GM12878 (cell line): ENCODE data around the gene CYTH3. TPM values are rescaled to one million over a fixed set of nuclear protein-coding genes. Genes with fewer than 3 reads are reported as not detected.
A peak's percentile ranks its signal among the peaks of the same experiment; 100 is the strongest.

Experiments used
- ATAC-seq: fragments of 200-7000 bp; cut with Tn5 transposase; 3 replicates; pipeline ENCODE4 v1.9.1; 2020; ENCODE audit warnings: mild to moderate bottlenecking, moderate library complexity
- BruUV-seq: library from RNA; stranded (reverse); fragments of 400-500 nt; replicated peaks from 2 replicates; lab custom pipeline; 2021; lab: Mats Ljungman, UMichigan
- CTCF ChIA-PET: fragments of 300-600 bp; sonication (Branson Sonifier 250); formaldehyde crosslinking; extraction: SDS; loops from one replicate; lab custom pipeline; 2021; ENCODE audit warnings: inconsistent platforms; lab: Yijun Ruan, JAX
- POLR2A ChIA-PET: fragments of 350-600 bp; formaldehyde crosslinking; extraction: SDS; loops from one replicate; lab custom pipeline; 2021; ENCODE audit warnings: inconsistent platforms; lab: Charles Lee
- RAD21 ChIA-PET: fragments of 300-600 bp; sonication (Branson Sonifier 250); formaldehyde crosslinking; loops from one replicate; lab custom pipeline; 2023; ENCODE audit warnings: antibody characterized with exemption; ENCODE audit not compliant: unreplicated experiment; lab: Charles Lee
- SMC1A ChIA-PET: fragments of 300-600 bp; sonication (Branson Sonifier 250); formaldehyde crosslinking; loops from one replicate; lab custom pipeline; 2023; ENCODE audit not compliant: unreplicated experiment, uncharacterized antibody; lab: Charles Lee
- DNase-seq: peaks from one replicate; pipeline ENCODE4 v3.0.0-alpha.2; 2011; ENCODE audit warnings: low read depth, low spot score
- FAIRE-seq: peaks from 3 replicates; lab custom pipeline; 2011; peaks lifted over from hg19 to GRCh38; lab: Jason Lieb, UNC
- H2AFZ ChIP-seq: 2 replicates; pipeline ENCODE4 v1.6.0; 2011; ENCODE audit warnings: low read depth, low read length, control low read depth; ENCODE audit not compliant: control insufficient read depth
- H3K27ac ChIP-seq: 2 replicates; pipeline ENCODE4 v1.5.1; 2011; ENCODE audit warnings: control low read depth; ENCODE audit not compliant: control insufficient read depth, insufficient read depth
- H3K27me3 ChIP-seq, 2 experiments: replicated peaks in 1 of 2; 2 replicates each; pipeline versions ENCODE4 v1.6.0 to v1.6.1; 2011; ENCODE audit warnings: low read length in 1 of 2; ENCODE audit not compliant: control insufficient read depth in 2 of 2, insufficient read depth in 2 of 2
- H3K36me3 ChIP-seq, 2 experiments: 2 replicates each; pipeline ENCODE4 v1.5.1; 2011; ENCODE audit warnings: low read length in 1 of 2; ENCODE audit not compliant: control insufficient read depth in 2 of 2, insufficient read depth in 2 of 2
- H3K4me1 ChIP-seq: 2 replicates; pipeline ENCODE4 v1.6.1; 2011; ENCODE audit warnings: mild to moderate bottlenecking, low read length, moderate library complexity, mixed read lengths; ENCODE audit not compliant: control insufficient read depth, insufficient read depth
- H3K4me2 ChIP-seq: 2 replicates; pipeline ENCODE4 v1.6.0; 2011; ENCODE audit warnings: control low read depth; ENCODE audit not compliant: control insufficient read depth, insufficient read depth
- H3K4me3 ChIP-seq: fragments of 200-600 bp; sonication (generic); 2 replicates; pipeline ENCODE4 v1.5.1; 2016
- H3K79me2 ChIP-seq: 2 replicates; pipeline ENCODE4 v1.6.0; 2011; ENCODE audit warnings: low read length; ENCODE audit not compliant: control insufficient read depth, insufficient read depth
- H3K9ac ChIP-seq: 2 replicates; pipeline ENCODE4 v1.8.0; 2011; ENCODE audit warnings: low read length, control low read depth, mixed read lengths; ENCODE audit not compliant: control insufficient read depth, insufficient read depth
- H3K9me3 ChIP-seq: replicated peaks from 3 replicates; pipeline ENCODE4 v1.5.1; 2011; ENCODE audit warnings: mild to moderate bottlenecking, low read length; ENCODE audit not compliant: control insufficient read depth, insufficient read depth
- H4K20me1 ChIP-seq: 2 replicates; pipeline ENCODE4 v1.6.0; 2011; ENCODE audit not compliant: control insufficient read depth, insufficient read depth
- BCL11A ChIP-seq: IDR thresholded peaks from 2 replicates; pipeline ENCODE4 v1.6.1; 2011; ENCODE audit warnings: low read depth, low read length
- BMI1 ChIP-seq: fragments of 450-650 bp; IDR thresholded peaks from 2 replicates; pipeline ENCODE4 v1.6.1; 2016; ENCODE audit warnings: mild to moderate bottlenecking, moderate library complexity, borderline replicate concordance
- BRCA1 ChIP-seq: IDR thresholded peaks from 2 replicates; pipeline ENCODE4 v1.6.1; 2011; ENCODE audit warnings: low read depth, low read length, improper control_type of control experiment
- DPF2 ChIP-seq: fragments of 450-650 bp; IDR thresholded peaks from 2 replicates; pipeline ENCODE4 v1.6.1; 2017; ENCODE audit warnings: mild to moderate bottlenecking
- EED ChIP-seq: sonication (generic); IDR thresholded peaks from 2 replicates; pipeline ENCODE4 v1.6.1; 2016; ENCODE audit warnings: antibody characterized with exemption, low read depth
- EGR1 ChIP-seq, 2 experiments: IDR thresholded peaks; 1 replicate in 1 of 2; 2 replicates in 1 of 2; pipeline ENCODE4 v1.6.1; 2011 to 2012; ENCODE audit warnings: low read depth in 2 of 2, low read length in 2 of 2, borderline replicate concordance in 1 of 2, mild to moderate bottlenecking in 1 of 2, moderate library complexity in 1 of 2
- POLR2AphosphoS2 ChIP-seq: IDR thresholded peaks from 2 replicates; pipeline ENCODE4 v1.6.1; 2011; ENCODE audit warnings: low read depth, mild to moderate bottlenecking, low read length, improper control_type of control experiment, moderate library complexity
- POU2F2 ChIP-seq: IDR thresholded peaks from 3 replicates; pipeline ENCODE4 v1.6.1; 2011; ENCODE audit warnings: low read depth, mild to moderate bottlenecking, low read length, borderline replicate concordance
- PRDM15 ChIP-seq: fragments of 450-650 bp; formaldehyde crosslinking; IDR thresholded peaks from 2 replicates; pipeline ENCODE4 v1.4.0; 2020; ENCODE audit warnings: mild to moderate bottlenecking, moderate library complexity
- RUNX3 ChIP-seq: IDR thresholded peaks from 2 replicates; pipeline ENCODE4 v1.6.1; 2012; ENCODE audit warnings: low read length, inconsistent platforms
- SKIL ChIP-seq: fragments of 450-650 bp; IDR thresholded peaks from 2 replicates; pipeline ENCODE4 v1.6.1; 2017; ENCODE audit warnings: mild to moderate bottlenecking, low read depth, inconsistent platforms; ENCODE audit not compliant: poor library complexity, severe bottlenecking
- SMARCA5 ChIP-seq: fragments of 450-650 bp; IDR thresholded peaks from 2 replicates; pipeline ENCODE4 v1.6.1; 2017; ENCODE audit warnings: mild to moderate bottlenecking
- STAT3 ChIP-seq: IDR thresholded peaks from 2 replicates; pipeline ENCODE4 v1.6.1; 2011; ENCODE audit warnings: low read depth, low read length, improper control_type of control experiment
- TARDBP ChIP-seq: IDR thresholded peaks from 2 replicates; pipeline ENCODE4 v1.6.1; 2016; ENCODE audit warnings: borderline replicate concordance
- WRNIP1 ChIP-seq: IDR thresholded peaks from 2 replicates; pipeline ENCODE4 v1.6.1; 2011; ENCODE audit warnings: low read depth, low read length, improper control_type of control experiment, borderline replicate concordance
- ZNF24 ChIP-seq: fragments of 450-650 bp; IDR thresholded peaks from 2 replicates; pipeline ENCODE4 v1.6.1; 2017; ENCODE audit warnings: antibody characterized with exemption, mild to moderate bottlenecking
- WGBS: methylation state at CpG from one replicate; pipeline ENCODE4 v1.1.6; 2016; ENCODE audit warnings: low lambda C conversion rate; ENCODE audit not compliant: insufficient replicate concordance, insufficient coverage; ENCODE audit errors: missing lambda C conversion rate; 5-methylcytosine and 5-hydroxymethylcytosine counted together
- in situ Hi-C: fragments of 300-500 bp; cut with MboI; formaldehyde crosslinking; loops from 9 replicates; pipeline ENCODE4 v1.14.3; 2018; ENCODE audit warnings: mixed read lengths
- intact Hi-C: fragments of 100-400 bp; cut with micrococcal nuclease; formaldehyde crosslinking; loops from one replicate; pipeline ENCODE4 v1.14.2; 2022; ENCODE audit not compliant: unreplicated experiment
- polyA plus RNA-seq, 11 experiments: library from polyadenylated mRNA; depleted of rRNA in 4 of 11; unstranded in 6 of 11; stranded (reverse) in 5 of 11; fragments of >200 nt; fragmentation: Nextera tagmentation in 4 of 11; fragmentation: Illumina TruSeq in 1 of 11; extraction: Ambion mirVana in 4 of 11; extraction: Trizol in 1 of 11; gene quantifications; 1 replicate in 1 of 11; 2 replicates in 10 of 11; pipeline versions ENCODE4 v1.2.1 to v1.2.3, GENCODE V29; 2011 to 2016; ENCODE audit warnings: inconsistent platforms in 2 of 11, missing spikeins in 2 of 11, low read depth in 1 of 11
- total RNA-seq, 4 experiments: library from RNA; depleted of rRNA in 3 of 4; stranded (reverse); fragments of >200 nt in 3 of 4; fragmentation: Illumina TruSeq in 1 of 4; extraction: Trizol in 1 of 4; gene quantifications; 2 replicates each; pipeline versions ENCODE4 v1.2.1 to v1.2.3, GENCODE V29; 2013 to 2021

Gene CYTH3
- total and polyA plus RNA-seq, 10 of the 15 experiments (the other 5 are each of a cell fraction or from before 2014, with no cell fraction given): 0.45 to 28.2 (median 15.7) TPM

GRCh38 chr7:6320791-6321190, 48.4 kb upstream of the CYTH3 start (continued):
- TF ChIP-seq PRDM15 (CRISPR knock-in tag) (no peak), TARDBP (no peak), SKIL (no peak), DPF2 (no peak)

GRCh38 chr7:6317797-6318438, 45.5 kb upstream of the CYTH3 start:
- no peaks in the 10 kb centered on the region for H3K27me3 ChIP-seq
- TF ChIP-seq STAT3: no peak
- peak in 1 of 2 experiments; percentile 44; a peak in 1 of 3 replicates for TF ChIP-seq EGR1 (IDR thresholded peaks at IDR 0.05; ENCODE audit: borderline replicate concordance in 1 of 2, low read depth in 2 of 2, low read length in 2 of 2)
- 0 out of 2 replicates have a peak, but pooled peaks have one; percentile 12 for TF ChIP-seq RUNX3
- TF ChIP-seq BCL11A: no peak
- TF ChIP-seq EED: peak; percentile 23; the same call in 1 of the 2 replicates
- no peak for TF ChIP-seq POU2F2
- no peak for TF ChIP-seq ZNF24
- no peak for TF ChIP-seq BRCA1
- no peak for TF ChIP-seq POLR2AphosphoS2
- TF ChIP-seq BMI1: no peak
- TF ChIP-seq WRNIP1: no peak
- TF ChIP-seq SMARCA5: no peak
- TF ChIP-seq, all 136 proteins: peak for 3
- DNase-seq (no peak), ATAC-seq (no peak), FAIRE-seq (no peak)
- H4K20me1 ChIP-seq: no peaks in the 10 kb centered on the region
- 37% methylated on average over 16 of the region's 16 CpGs for WGBS
- ChIA-PET SMC1A (interaction anchor here (1.6 kb wide), 1 partner anchor 71 kb away, joined by 4 read pairs; no protein-coding TSS in a partner anchor), POLR2A (no interaction called here), RAD21 (no interaction called here), CTCF (interaction anchor here (1.1 kb wide), 1 partner anchor 539 kb away, joined by 3 read pairs; no protein-coding TSS in a partner anchor)
- no TSS peak for BruUV-seq
- in situ Hi-C loops (no loop called here), intact Hi-C loops (no loop called here)
- H3K4me1 ChIP-seq: 0 out of 2 replicates have a peak, but pooled peaks cover 2% of the 10 kb centered on the region
- H3K4me3 ChIP-seq: no peak overlapping the region
- H3K9me3 ChIP-seq: no peaks in the 10 kb centered on the region
- H3K27ac ChIP-seq: no peak overlapping the region; the same call in 1 of the 2 replicates
- peak overlapping the region; percentile 61 for H2AFZ ChIP-seq
- no peaks in the 10 kb centered on the region for H3K79me2 ChIP-seq
- H3K4me2 ChIP-seq: peak overlapping the region; percentile 47; the same call in 1 of the 2 replicates
- no peaks in the 10 kb centered on the region for H3K36me3 ChIP-seq
- no peak overlapping the region for H3K9ac ChIP-seq
